Activated CD8-positive, alpha-beta memory T cell treated with anti-CD3 and anti-CD28 coated beads for 24 hours (primary cell): Measurements from ENCODE around the gene NDRG4.
"Not testable (repeated sequence)": the region's sequence is repeated elsewhere in the genome, so short reads cannot be mapped to it uniquely, and the experiment has no call there.

Experiments used
- DNase-seq: peaks from one replicate; pipeline ENCODE4 v3.0.0-alpha.2; 2020

The NDRG4 gene

GRCh38 chr16:58465817-58466216 is 34.1 kb upstream of the NDRG4 start:
- DNase-seq = no peak

GRCh38 chr16:58466396-58466795 is 33.5 kb upstream of the NDRG4 start:
- DNase-seq = no peak

- no peak for DNase-seq
Measured at GRCh38 chr16:58467905-58468304, 32.0 kb upstream of the NDRG4 start.

GRCh38 chr16:58471209-58471975 is 28.6 kb upstream of the NDRG4 start:
- DNase-seq = no peak

- no peak for DNase-seq
Measured at GRCh38 chr16:58472266-58472665, 27.7 kb upstream of the NDRG4 start.

- DNase-seq = no peak
Measured at GRCh38 chr16:58472827-58473226, 27.1 kb upstream of the NDRG4 start.

- no peak for DNase-seq
Measured at GRCh38 chr16:58474296-58474695, 25.6 kb upstream of the NDRG4 start.

- no peak for DNase-seq
Measured at GRCh38 chr16:58475091-58475619, 24.8 kb upstream of the NDRG4 start.

- no peak for DNase-seq
Measured at GRCh38 chr16:58476791-58477190, 23.2 kb upstream of the NDRG4 start.

GRCh38 chr16:58478427-58478826 is 21.5 kb upstream of the NDRG4 start:
- no peak for DNase-seq

- DNase-seq = no peak
Measured at GRCh38 chr16:58481226-58481869, 18.6 kb upstream of the NDRG4 start.

GRCh38 chr16:58481931-58482330 is 18.0 kb upstream of the NDRG4 start:
- DNase-seq = no peak

GRCh38 chr16:58485184-58485887 is 14.6 kb upstream of the NDRG4 start:
- DNase-seq = no peak

- DNase-seq = peak; percentile 91
Measured at GRCh38 chr16:58487566-58488351, 12.2 kb upstream of the NDRG4 start.

- DNase-seq = no peak
Measured at GRCh38 chr16:58488531-58488930, 11.4 kb upstream of the NDRG4 start.

GRCh38 chr16:58490065-58490464 is 9.9 kb upstream of the NDRG4 start:
- DNase-seq = no peak

- DNase-seq = not testable (repeated sequence)
Measured at GRCh38 chr16:58490539-58490938, 9.4 kb upstream of the NDRG4 start.

GRCh38 chr16:58492066-58492465 is 7.9 kb upstream of the NDRG4 start:
- DNase-seq = no peak

GRCh38 chr16:58492735-58493134 is 7.2 kb upstream of the NDRG4 start:
- no peak for DNase-seq

- no peak for DNase-seq
Measured at GRCh38 chr16:58493756-58494431, 6.0 kb upstream of the NDRG4 start.

- peak; percentile 74 for DNase-seq
Measured at GRCh38 chr16:58494981-58495520, 4.9 kb upstream of the NDRG4 start.
